Effector memory CD4-positive, alpha-beta T cell (primary cell): ENCODE measurements around the gene SFTPB.
"Not testable (repeated sequence)": the region's sequence is repeated elsewhere in the genome, so short reads cannot be mapped to it uniquely, and the experiment has no call there.

Experiments
- DNase-seq, 3 donors: peaks; one replicate each; pipeline ENCODE4 v3.0.0-alpha.2; 2020
- H3K27ac ChIP-seq: 2 replicates; pipeline ENCODE4 v1.7.0; 2013; ENCODE audit warnings: mild to moderate bottlenecking, low read length, moderate library complexity; ENCODE audit not compliant: insufficient read depth, poor library complexity, severe bottlenecking
- H3K27me3 ChIP-seq: replicated peaks from 2 replicates; pipeline ENCODE4 v1.7.0; 2013; ENCODE audit warnings: mild to moderate bottlenecking, low read length; ENCODE audit not compliant: insufficient read depth, control insufficient read depth, poor library complexity, severe bottlenecking
- H3K36me3 ChIP-seq: 2 replicates; pipeline ENCODE4 v1.7.0; 2013; ENCODE audit warnings: mild to moderate bottlenecking, low read length, moderate library complexity; ENCODE audit not compliant: control insufficient read depth, insufficient read depth
- H3K4me1 ChIP-seq: 2 replicates; pipeline ENCODE4 v1.7.0; 2013; ENCODE audit warnings: low read length, mild to moderate bottlenecking; ENCODE audit not compliant: control insufficient read depth, insufficient read depth, poor library complexity, severe bottlenecking
- H3K4me3 ChIP-seq: 2 replicates; pipeline ENCODE4 v1.7.0; 2013; ENCODE audit warnings: low read length, low read depth, mild to moderate bottlenecking; ENCODE audit not compliant: insufficient read depth, poor library complexity, severe bottlenecking
- H3K9me3 ChIP-seq: 2 replicates; pipeline ENCODE4 v1.7.0; 2013; ENCODE audit warnings: mild to moderate bottlenecking, low read length, moderate library complexity; ENCODE audit not compliant: control insufficient read depth

Gene SFTPB

DNA sequence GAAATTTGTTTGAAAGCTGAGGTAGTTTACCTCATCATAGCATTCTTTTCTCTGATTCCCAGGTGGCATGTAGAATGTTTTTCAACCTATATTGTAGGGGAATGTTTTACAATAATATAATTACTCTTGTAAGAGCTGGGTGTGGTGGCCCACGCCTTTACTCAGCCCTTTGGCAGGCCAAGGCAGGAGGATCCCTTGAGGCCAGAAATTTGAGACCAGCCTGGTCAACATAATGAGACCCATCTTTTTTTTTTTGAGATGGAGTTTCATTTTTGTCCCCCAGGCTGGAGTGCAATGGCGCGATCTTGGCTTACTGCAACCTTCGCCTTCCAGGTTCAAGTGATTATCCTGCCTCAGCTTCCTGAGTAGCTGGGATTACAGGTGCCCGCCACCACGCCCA lies 48.4 kb downstream of the SFTPB start:
- no peak for DNase-seq
- H3K4me1 ChIP-seq, result peaks cover 10% of the 10 kb centered on the region
- H3K27ac ChIP-seq, result no peak overlapping the region
- H3K36me3 ChIP-seq, result peaks cover 43% of the 10 kb centered on the region
- no peak overlapping the region for H3K4me3 ChIP-seq
- no peaks in the 10 kb centered on the region for H3K9me3 ChIP-seq
- H3K27me3 ChIP-seq, result no peaks in the 10 kb centered on the region

DNA sequence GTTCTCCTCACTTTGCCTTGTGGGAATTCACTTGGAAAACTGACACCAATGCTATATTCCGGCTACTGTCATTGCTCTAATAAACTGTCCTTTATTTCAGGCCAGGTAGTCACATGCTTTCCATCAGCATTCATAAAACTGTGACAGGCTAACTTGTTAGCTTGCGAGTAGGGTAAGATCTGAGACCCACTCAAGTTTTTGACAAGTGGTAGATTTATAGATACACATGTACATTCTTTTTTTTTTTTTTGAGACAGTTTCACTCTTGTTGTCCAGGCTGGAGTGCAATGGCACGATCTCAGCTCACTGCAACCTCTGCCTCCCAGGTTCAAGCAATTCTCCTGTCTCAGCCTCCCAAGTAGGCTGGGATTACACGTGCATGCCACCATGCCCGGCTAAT lies 50.3 kb downstream of the SFTPB start:
- not testable (repeated sequence) for H3K27ac ChIP-seq, H3K4me3 ChIP-seq

DNA sequence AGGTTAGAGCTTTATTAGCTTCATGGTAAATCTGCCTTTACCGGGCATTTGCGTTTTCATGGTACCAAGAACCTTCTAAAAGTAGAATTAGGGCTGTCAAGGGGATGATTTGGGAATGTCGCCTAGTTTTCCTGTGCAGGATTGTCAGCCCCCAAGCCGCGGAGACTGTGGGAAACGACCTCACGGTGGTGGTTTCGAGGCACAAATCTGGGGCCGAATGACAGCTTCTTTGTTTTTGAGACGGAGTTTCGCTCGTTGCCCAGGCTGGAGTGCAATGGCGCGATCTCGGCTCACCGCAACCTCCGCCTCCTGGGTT lies 52.6 kb downstream of the SFTPB start:
- Histone ChIP-seq H3K9me3 (no peaks in the 10 kb centered on the region), H3K4me3 (no peak overlapping the region), H3K27me3 (no peaks in the 10 kb centered on the region), H3K27ac (no peak overlapping the region), H3K36me3 (peaks cover 14% of the 10 kb centered on the region), H3K4me1 (peaks cover 10% of the 10 kb centered on the region)
- DNase-seq, result no peak

More for the DNA sequence above, 50.3 kb downstream of the SFTPB start:
- peaks cover 28% of the 10 kb centered on the region for H3K36me3 ChIP-seq
- not testable (repeated sequence) for H3K27me3 ChIP-seq, DNase-seq, H3K9me3 ChIP-seq
- peaks cover 10% of the 10 kb centered on the region for H3K4me1 ChIP-seq

DNA sequence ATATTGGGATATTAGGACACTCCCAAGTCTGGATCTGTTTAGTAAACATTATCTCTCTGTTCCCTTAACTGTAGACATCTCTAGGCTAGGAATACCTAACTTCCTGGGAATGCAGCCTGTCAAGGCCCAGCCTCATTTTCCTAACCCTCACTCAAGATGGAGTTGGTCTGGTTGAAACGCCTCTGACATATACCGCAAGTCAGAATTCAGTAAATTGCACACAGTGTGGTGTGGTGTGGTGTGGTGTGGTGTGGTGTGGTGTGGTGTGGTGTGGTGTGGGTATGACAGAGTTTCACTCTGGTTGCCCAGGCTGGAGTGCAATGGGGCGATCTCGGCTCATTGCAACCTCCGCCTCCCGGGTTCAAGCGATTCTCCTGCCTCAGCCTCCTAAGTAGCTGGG lies 53.2 kb downstream of the SFTPB start:
- peaks cover 10% of the 10 kb centered on the region for H3K4me1 ChIP-seq
- not testable (repeated sequence) for H3K27me3 ChIP-seq, H3K4me3 ChIP-seq, H3K27ac ChIP-seq, H3K9me3 ChIP-seq, DNase-seq, H3K36me3 ChIP-seq

DNA sequence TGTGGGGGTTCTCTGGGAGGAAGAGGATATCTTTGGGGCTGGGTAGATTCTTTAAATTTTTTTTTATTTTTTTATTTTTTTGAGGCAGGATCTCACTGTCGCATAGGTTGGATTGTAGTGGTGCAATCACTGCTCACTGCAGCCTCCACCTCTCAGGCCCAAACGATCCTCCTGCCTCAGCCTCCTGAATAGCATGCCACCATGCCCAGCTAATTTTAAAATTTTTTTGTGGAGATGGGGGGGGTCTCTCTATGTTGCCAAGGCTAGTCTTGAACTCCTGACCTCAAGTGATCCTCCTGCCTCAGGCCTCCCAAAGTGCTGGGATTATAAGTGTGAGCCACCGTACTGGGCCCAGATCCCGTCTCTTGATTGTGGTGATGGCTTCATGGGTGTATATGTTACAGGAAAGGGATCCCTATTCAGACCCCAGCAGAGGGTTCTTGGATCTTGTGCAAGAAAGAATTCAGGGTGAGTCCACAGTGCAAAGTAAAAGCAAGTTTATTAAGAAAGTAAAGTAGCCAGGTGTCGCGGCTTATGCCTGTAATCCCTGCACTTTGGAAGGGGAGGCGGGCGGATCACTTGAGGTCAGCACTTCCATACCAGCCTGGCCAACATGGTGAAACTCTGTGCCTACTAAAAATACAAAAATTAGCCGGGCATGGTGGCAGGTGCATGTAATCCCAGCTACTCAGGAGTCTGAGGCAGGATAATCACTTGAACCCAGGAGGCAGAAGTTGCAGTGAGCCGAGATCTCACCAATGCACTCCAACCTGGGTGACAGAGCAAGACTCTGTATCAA lies 54.1 kb downstream of the SFTPB start:
- no peak overlapping the region for H3K27ac ChIP-seq
- no peak for DNase-seq
- no peak overlapping the region for H3K4me3 ChIP-seq
- no peaks in the 10 kb centered on the region for H3K9me3 ChIP-seq
- peaks cover 10% of the 10 kb centered on the region for H3K4me1 ChIP-seq
- peaks cover 4% of the 10 kb centered on the region for H3K36me3 ChIP-seq
- H3K27me3 ChIP-seq, result no peaks in the 10 kb centered on the region

DNA sequence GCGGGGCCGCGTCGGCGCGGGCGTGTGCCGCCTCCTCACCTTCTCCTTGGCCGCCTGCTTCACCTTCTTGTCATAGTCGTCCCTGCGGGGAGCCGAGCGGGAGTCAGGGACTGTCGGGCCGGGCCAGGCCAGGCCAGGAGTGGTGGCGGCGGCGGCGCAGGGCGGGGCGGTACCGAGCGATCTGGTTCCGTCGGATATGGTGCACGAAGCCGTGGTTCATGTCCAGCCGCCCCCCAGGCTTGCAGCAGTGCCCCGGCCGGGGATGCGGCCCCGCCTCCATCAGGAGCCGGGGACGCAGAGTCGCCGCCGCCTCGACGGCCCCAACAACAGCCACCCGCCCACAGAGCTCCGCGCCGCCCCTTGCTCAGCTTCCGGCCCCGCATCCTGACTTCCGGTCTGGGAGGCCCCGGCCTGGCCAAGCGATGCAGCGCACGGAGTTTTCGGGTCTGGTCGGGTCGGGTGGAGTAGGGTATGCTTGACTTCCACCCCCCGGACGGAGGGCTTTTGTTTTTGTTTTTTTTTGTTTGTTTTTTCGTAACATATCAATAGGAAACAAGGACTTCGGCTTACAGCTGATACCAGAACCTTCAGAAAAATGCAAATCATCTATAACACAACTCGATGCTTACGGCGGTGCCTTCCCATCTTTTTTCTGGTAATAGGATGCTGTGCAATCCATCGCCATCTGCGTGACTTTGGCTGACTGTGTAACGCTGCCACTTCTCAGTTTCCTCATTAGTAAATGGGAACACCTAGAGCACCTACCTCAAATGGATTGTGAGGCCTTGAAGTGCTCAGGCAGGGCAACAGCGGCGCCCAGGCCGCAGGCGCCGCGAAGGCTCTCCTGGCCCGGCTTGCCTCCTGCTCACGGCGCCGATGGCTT lies 56.1 kb downstream of the SFTPB start, which contains the start of gene C2orf68:
Gene C2orf68 (minus strand): TSS at position 362 of the 883 bp plus-strand sequence. CDS start 82 bp downstream, at position 280.
- Histone ChIP-seq H3K36me3 (peaks cover 10% of the 10 kb centered on the region), H3K27ac (peak within 1 kb of the TSS; percentile 66), H3K27me3 (no peaks in the 10 kb centered on the region), H3K4me3 (peak within 1 kb of the TSS; percentile 84), H3K4me1 (peaks cover 2% of the 10 kb centered on the region), H3K9me3 (no peaks in the 10 kb centered on the region)
- DNase-seq, result peak; percentile 70 to 76 (median 74)

DNA sequence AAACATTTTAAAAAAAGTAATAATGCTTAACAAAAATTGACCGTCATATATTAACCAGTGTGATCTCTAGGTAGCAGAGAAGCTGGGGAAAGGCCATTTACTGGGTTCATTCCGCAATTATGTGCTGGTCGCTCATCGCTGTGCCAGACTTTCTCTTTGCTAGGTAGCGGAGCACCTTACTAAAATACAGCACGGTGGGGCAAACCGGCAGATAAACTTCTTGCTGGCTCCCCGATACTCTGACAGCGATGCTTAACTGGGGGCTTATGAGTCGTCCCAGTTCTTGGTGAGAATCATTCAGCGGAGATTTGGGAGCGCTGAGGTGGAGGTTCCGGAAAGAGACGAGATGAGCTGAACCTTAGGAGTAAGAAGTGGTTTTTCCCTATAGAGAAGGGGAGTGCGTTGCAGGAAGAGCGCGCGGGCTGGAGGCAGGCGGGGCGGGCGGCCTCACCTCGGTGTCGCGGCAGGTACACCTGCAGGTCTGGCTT lies 56.7 kb downstream of the SFTPB start:
- DNase-seq, result no peak
- Histone ChIP-seq H3K27ac (peak overlapping the region; percentile 66), H3K27me3 (no peaks in the 10 kb centered on the region), H3K4me3 (peak overlapping the region; percentile 84), H3K9me3 (no peaks in the 10 kb centered on the region), H3K36me3 (peaks cover 10% of the 10 kb centered on the region), H3K4me1 (no peaks in the 10 kb centered on the region)
